Naive B cell (primary cell): ENCODE data around the gene TSPAN5. TPM values are rescaled to one million over a fixed set of nuclear protein-coding genes. Genes with fewer than 3 reads are reported as not detected.

Experiments used
- ATAC-seq, 2 donors: fragments of 150-1000 bp; cut with Tn5 transposase; 2 replicates each; pipeline ENCODE4 v1.10.0; 2021; ENCODE audit warnings: low read depth in 2 of 2, mild to moderate bottlenecking in 2 of 2, moderate library complexity in 2 of 2
- DNase-seq: peaks from one replicate; pipeline ENCODE4 v3.0.0; 2022
- H3K27ac Mint-ChIP-seq, 6 donors: one replicate each; pipeline ENCODE4 v1.8.0; 2020 to 2022; ENCODE audit warnings: mild to moderate bottlenecking in 6 of 6, mixed read lengths in 6 of 6, moderate library complexity in 5 of 6, inconsistent platforms in 2 of 6
- H3K27me3 Mint-ChIP-seq, 3 donors: one replicate each; pipeline ENCODE4 v1.8.0; 2021 to 2022; ENCODE audit warnings: mixed read lengths in 3 of 3, mild to moderate bottlenecking in 1 of 3
- H3K36me3 Mint-ChIP-seq, 2 donors: one replicate each; pipeline ENCODE4 v1.8.0; 2020 to 2022; ENCODE audit warnings: mixed read lengths in 2 of 2, inconsistent platforms in 1 of 2, mild to moderate bottlenecking in 1 of 2
- H3K4me1 Mint-ChIP-seq, 3 donors: one replicate each; pipeline ENCODE4 v1.8.0; 2020 to 2022; ENCODE audit warnings: mixed read lengths in 3 of 3, inconsistent platforms in 1 of 3, mild to moderate bottlenecking in 1 of 3, moderate library complexity in 1 of 3
- H3K4me3 Mint-ChIP-seq, 8 donors: one replicate each; pipeline ENCODE4 v1.8.0; 2020 to 2022; ENCODE audit warnings: mild to moderate bottlenecking in 8 of 8, mixed read lengths in 8 of 8, moderate library complexity in 8 of 8, inconsistent platforms in 2 of 8
- H3K9me3 Mint-ChIP-seq, 7 donors: one replicate each; pipeline ENCODE4 v1.8.0; 2020 to 2022; ENCODE audit warnings: mixed read lengths in 7 of 7, mild to moderate bottlenecking in 5 of 7, inconsistent platforms in 2 of 7, moderate library complexity in 1 of 7
- polyA plus RNA-seq, 6 donors: library from polyadenylated mRNA; unstranded; fragments of 300-500 nt; fragmentation: Illumina TruSeq; gene quantifications; one replicate each; pipeline ENCODE4 v1.2.3, GENCODE V29; 2021; ENCODE audit warnings: low read depth in 6 of 6

The TSPAN5 gene
- polyA plus RNA-seq, 6 donors from 2014 or later, result 3.9 to 10.2 (median 8.8) TPM

DNA sequence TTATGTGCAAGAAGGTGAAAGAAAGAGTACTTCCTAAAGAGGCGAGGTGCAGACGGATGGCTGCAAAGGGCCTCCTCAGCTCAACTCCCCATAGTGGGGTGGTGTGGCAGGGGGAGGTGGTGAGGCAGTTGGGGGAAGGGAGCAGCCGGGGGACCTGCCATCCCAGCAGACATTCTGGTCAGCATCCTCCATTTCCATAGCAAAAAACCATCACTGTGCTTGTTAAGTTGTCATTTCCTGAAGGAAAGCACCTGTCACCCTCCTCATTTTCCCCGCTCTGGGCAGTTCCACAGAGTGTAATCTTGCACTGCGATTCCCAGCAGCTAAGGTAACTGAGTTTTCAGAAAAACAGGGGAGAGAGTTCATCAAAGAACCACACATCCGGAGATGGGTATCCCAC, 51.5 kb downstream of the TSPAN5 start:
- Mint-ChIP-seq H3K27ac (peak overlapping the region in 1 of 6 donors; percentile 30), H3K36me3 (peaks cover 0 to 2% of the 10 kb centered on the region in 2 donors), H3K9me3 (peaks cover 0 to 3% (median 0%) of the 10 kb centered on the region in 7 donors), H3K4me3 (peak overlapping the region in 1 of 8 donors; percentile 2), H3K4me1 (peaks cover 9 to 20% (median 9%) of the 10 kb centered on the region in 3 donors), H3K27me3 (no peaks in the 10 kb centered on the region)
- no peak for ATAC-seq
- no peak for DNase-seq

DNA sequence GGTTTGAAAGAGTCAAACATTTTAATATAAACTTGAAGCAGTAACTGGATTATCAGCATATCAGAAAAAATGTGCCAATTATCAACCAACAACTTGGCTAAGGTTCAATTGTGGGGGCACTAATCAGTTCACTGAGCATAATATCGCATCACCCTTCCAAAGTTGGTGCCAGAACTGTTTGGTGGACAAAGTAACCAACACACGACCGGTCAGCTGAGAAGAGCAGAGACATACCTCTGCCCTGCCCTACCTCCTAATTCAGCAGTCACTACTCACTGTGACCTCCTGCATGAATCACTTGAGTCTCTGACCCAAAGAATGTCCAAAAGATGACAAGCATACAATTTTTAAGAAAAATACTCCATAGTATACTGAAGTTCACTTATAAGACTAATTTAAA, 53.2 kb downstream of the TSPAN5 start:
- peaks cover 6 to 18% (median 12%) of the 10 kb centered on the region in 3 donors for H3K4me1 Mint-ChIP-seq
- peaks cover 0 to 17% of the 10 kb centered on the region in 2 donors for H3K36me3 Mint-ChIP-seq
- H3K27me3 Mint-ChIP-seq, result no peaks in the 10 kb centered on the region
- peaks cover 0 to 16% (median 7%) of the 10 kb centered on the region in 7 donors for H3K9me3 Mint-ChIP-seq
- DNase-seq (no peak), ATAC-seq (no peak)
- H3K4me3 Mint-ChIP-seq, result no peak overlapping the region
- peak overlapping the region in 1 of 6 donors; percentile 47 for H3K27ac Mint-ChIP-seq

DNA sequence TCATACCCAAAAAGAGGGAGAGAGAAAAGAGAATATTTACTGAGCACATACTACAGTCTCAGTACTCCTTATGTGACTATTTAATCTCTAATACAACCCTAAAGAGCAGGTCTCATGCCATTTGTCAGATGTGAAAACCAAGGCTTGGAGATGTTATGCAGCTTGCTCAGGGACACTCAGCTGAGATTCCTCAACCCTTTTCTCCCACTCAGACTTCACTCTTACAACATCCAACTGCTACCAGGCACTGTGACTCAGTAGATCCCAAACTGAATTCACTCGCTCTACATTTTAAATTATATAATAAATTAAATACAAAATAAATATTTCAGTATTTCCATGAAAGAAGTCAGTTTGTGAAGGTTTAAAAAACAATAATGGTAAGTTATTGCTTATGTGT, 53.7 kb downstream of the TSPAN5 start:
- peaks cover 0 to 19% (median 10%) of the 10 kb centered on the region in 7 donors for H3K9me3 Mint-ChIP-seq
- peaks cover 0 to 17% of the 10 kb centered on the region in 2 donors for H3K36me3 Mint-ChIP-seq
- no peak for DNase-seq
- no peak for ATAC-seq
- no peaks in the 10 kb centered on the region for H3K27me3 Mint-ChIP-seq
- no peak overlapping the region for H3K27ac Mint-ChIP-seq
- no peak overlapping the region for H3K4me3 Mint-ChIP-seq
- peaks cover 6 to 18% (median 12%) of the 10 kb centered on the region in 3 donors for H3K4me1 Mint-ChIP-seq

DNA sequence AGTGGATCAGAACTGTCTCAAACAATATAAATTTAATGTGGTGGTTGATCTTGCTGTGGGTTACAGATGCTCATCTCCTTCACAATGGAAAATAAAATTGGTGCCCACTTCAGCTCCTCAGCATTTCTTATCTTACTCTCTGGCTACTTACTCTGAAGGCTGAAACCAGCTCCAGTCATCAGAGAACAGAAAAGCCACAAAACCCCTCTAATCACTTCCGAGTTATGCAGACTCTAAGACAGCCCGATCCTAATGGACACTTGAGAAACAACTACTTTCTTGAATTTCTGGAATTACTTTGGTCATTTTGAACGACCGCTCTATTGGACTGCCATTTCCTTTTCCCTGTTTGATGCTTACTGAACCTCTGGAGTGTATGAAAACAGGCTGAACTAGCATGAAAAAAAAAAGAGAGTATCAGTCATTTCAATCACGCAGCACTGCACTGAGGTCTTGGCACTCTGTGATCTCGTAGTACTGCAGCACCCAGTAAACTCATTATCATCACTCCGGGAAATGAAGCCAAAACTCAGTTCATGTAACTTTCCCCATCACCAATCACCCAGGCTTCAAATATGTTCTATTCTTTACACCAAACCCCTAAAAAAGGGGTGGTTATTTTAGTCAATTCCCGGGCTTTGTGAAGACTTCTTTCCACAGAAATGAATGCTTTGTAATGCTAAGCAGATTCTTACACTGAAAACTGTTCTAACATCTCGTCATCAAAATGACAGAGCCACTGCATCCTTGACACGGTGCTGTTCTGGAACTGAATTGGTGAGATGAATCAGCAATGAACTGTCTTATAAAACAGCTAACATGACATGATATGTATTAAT, 54.5 kb downstream of the TSPAN5 start:
- H3K36me3 Mint-ChIP-seq, result peaks cover 0 to 17% of the 10 kb centered on the region in 2 donors
- peaks cover 6 to 15% (median 12%) of the 10 kb centered on the region in 3 donors for H3K4me1 Mint-ChIP-seq
- H3K9me3 Mint-ChIP-seq, result peaks cover 0 to 24% (median 15%) of the 10 kb centered on the region in 7 donors
- H3K4me3 Mint-ChIP-seq, result no peak overlapping the region
- DNase-seq (no peak), ATAC-seq (no peak)
- no peaks in the 10 kb centered on the region for H3K27me3 Mint-ChIP-seq
- H3K27ac Mint-ChIP-seq, result peak overlapping the region in 3 of 6 donors; percentile 18 to 77 (median 40)

DNA sequence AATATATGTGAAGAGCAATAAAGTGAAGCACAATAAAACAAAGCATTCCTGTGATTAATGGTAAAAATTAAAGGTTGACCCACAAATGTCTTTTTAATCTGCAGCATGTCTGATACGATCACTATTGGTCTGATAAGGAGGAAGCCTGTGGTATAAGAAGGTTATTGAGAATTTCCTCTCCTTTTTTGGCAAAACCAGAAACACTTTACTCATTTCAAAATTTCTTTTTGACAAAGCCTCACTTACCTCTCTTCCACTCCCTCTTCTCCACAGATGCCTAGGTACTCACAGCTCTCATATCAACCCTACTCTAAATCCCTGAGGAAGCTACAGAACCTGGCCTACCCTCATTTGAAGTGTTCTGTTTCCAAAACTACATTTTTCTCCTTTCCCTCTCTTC, 56.1 kb downstream of the TSPAN5 start:
- Mint-ChIP-seq H3K4me3 (no peak overlapping the region), H3K9me3 (peaks cover 0 to 24% (median 15%) of the 10 kb centered on the region in 7 donors), H3K27ac (peak overlapping the region in 1 of 6 donors; percentile 72), H3K4me1 (peaks cover 3 to 12% (median 8%) of the 10 kb centered on the region in 3 donors), H3K27me3 (no peaks in the 10 kb centered on the region), H3K36me3 (peaks cover 0 to 17% of the 10 kb centered on the region in 2 donors)
- ATAC-seq (no peak), DNase-seq (no peak)

DNA sequence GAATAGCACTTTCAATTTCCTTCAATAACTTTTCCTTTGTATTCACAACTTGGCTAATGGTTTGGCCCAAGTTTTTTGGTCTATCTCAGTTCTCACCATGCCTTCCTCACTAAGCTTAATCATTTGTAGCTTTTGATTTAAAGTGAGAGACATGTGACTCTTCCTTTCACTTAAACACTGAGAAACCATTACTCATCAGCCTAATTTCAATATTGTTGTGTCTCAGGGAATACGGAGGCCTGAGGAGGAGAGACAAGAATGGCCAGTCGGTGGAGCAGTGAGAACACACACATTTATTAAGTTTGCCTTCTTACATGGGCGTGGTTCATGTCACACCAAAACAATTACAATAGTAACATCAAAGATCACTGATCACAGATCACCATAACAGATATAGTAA, 56.7 kb downstream of the TSPAN5 start:
- Mint-ChIP-seq H3K9me3 (peaks cover 0 to 24% (median 15%) of the 10 kb centered on the region in 7 donors), H3K27me3 (no peaks in the 10 kb centered on the region), H3K4me3 (no peak overlapping the region), H3K36me3 (peaks cover 0 to 17% of the 10 kb centered on the region in 2 donors), H3K4me1 (peaks cover under 1 to 12% (median 8%) of the 10 kb centered on the region in 3 donors), H3K27ac (peak overlapping the region in 1 of 6 donors; percentile 36)
- ATAC-seq, result no peak
- no peak for DNase-seq

DNA sequence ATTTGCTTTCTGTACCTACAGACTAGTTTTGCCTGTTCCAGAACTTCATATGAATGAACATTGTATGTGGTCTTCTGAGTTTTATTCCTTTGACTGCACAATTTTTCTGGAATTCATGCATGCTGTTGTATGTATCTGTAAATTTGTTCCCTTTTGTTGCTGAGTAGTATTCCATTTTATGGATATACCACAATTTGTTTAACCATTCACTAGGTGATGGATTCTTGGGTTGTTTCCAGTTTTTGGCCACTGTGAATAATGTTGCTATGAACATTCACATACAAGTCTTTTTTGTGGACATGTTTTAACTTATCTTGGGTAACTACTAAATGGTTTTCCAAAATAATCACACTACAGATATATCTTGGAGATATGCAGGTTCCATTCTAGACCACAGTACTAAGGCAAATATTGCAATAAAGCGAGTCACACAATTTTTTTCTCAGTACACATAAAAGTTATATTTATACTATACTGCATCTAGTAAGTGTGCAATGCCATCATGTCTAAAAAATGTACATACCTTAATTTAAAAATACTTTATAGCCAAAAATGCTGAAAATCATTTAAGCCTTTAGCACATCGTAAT, 58.7 kb downstream of the TSPAN5 start:
- Mint-ChIP-seq H3K27ac (no peak overlapping the region), H3K4me1 (peaks cover 0 to 12% (median 8%) of the 10 kb centered on the region in 3 donors), H3K36me3 (peaks cover 0 to 17% of the 10 kb centered on the region in 2 donors), H3K9me3 (peaks cover 0 to 24% (median 15%) of the 10 kb centered on the region in 7 donors), H3K4me3 (no peak overlapping the region), H3K27me3 (no peaks in the 10 kb centered on the region)
- ATAC-seq, result no peak
- no peak for DNase-seq

DNA sequence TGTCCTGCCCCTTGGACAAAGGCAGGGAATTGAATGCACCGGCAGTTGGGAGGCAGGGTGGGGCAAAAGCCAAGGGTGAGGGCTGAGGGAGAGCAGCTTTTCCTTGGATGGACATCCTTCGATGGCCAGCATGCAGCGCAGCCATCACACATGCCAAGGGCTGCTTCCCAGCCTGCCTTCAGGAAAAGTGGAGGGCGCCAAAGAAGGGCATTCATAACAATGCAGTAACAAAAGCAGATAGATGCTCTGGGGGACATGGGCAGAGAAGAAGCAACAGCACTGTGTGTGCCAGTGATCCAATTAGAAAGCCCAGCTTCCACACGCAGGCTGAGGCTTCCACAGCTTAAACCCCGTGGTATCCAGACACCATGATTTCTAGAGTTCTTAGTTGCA, 71.5 kb downstream of the TSPAN5 start:
- Mint-ChIP-seq H3K4me3 (no peak overlapping the region), H3K36me3 (no peaks in the 10 kb centered on the region), H3K27ac (peak overlapping the region in 1 of 6 donors; percentile 75), H3K4me1 (peaks cover 0 to 5% (median 0%) of the 10 kb centered on the region in 3 donors), H3K27me3 (no peaks in the 10 kb centered on the region), H3K9me3 (no peaks in the 10 kb centered on the region)
- no peak for ATAC-seq
- no peak for DNase-seq

DNA sequence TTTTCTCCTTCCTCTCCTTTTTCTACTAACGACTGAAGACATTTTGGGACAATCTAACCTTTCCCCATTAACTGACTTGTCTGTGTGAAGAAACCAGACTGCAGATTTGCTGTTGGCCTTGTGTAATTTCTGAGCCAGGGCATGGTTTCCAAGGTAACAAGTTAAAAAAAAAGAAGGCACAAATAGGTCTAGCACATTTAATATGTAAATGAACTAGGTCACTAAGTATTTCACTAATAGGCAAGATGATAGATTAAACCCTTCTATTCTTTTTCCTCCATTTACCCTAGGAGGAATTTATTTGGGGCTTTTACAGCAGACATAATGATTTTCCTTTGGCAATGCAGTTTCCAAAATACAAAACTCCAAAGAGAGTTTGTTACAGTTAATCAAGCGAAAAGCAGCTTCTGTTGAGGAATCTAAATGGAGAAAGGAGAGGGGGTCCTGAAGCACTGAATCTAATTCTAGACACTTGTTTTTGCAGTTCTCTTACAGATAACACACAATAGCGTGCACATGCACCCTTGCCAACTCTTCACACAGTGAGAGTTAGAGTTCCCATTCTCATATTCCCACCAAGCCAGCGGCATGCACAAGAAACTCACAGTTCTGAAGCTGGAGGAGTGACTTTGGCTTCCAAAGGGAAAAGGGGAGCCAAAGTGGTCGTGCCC, 72.0 kb downstream of the TSPAN5 start:
- no peak for ATAC-seq
- Mint-ChIP-seq H3K4me1 (peaks cover under 1 to 9% (median 2%) of the 10 kb centered on the region in 3 donors), H3K27me3 (no peaks in the 10 kb centered on the region), H3K36me3 (no peaks in the 10 kb centered on the region), H3K9me3 (no peaks in the 10 kb centered on the region), H3K27ac (no peak overlapping the region), H3K4me3 (no peak overlapping the region)
- DNase-seq, result no peak

DNA sequence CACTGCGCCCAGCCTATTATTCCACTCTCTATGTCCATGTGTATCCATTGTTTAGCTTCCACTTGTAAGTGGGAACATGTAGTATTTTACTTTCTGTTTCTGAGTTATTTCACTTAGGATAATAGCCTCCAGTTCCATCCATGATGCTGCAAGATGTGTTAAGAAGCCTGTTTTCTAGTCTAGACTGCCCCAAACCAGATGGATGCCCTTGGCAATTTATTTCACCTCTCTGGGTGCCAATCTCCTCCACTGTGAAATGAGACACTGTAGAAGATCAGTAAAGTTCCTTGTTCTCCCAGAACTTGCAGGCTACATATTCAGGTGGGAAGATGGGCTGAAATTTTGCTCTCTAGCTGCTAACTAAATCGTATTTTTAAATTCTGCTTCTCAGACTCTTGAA, 72.8 kb downstream of the TSPAN5 start:
- Mint-ChIP-seq H3K27ac (peak overlapping the region in 2 of 6 donors; percentile 2 to 23), H3K4me3 (no peak overlapping the region), H3K9me3 (no peaks in the 10 kb centered on the region), H3K36me3 (no peaks in the 10 kb centered on the region), H3K4me1 (peaks cover 7 to 17% (median 10%) of the 10 kb centered on the region in 3 donors), H3K27me3 (no peaks in the 10 kb centered on the region)
- ATAC-seq, result no peak
- DNase-seq, result no peak

DNA sequence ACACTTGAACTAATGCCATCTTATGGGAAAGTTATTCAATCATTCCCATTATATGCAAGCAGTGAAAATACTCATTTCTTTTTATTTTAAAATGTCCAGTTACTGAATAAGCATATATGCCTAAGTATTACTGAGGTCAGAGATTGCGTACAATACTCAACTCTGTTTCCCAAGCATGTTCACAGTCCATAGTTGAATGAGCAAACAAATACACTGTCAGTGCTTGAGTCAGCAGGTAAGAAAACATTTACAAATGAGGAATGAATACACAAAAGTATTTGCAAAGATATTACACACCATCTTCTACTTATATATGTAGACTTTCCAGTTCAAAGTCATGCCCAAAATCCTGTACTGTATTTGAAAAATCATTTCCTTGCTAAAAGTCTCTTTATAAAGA, 74.1 kb downstream of the TSPAN5 start:
- no peaks in the 10 kb centered on the region for H3K9me3 Mint-ChIP-seq
- no peaks in the 10 kb centered on the region for H3K27me3 Mint-ChIP-seq
- peak overlapping the region in 1 of 6 donors; percentile 49 for H3K27ac Mint-ChIP-seq
- DNase-seq (no peak), ATAC-seq (no peak)
- peaks cover 12 to 28% (median 18%) of the 10 kb centered on the region in 3 donors for H3K4me1 Mint-ChIP-seq
- no peaks in the 10 kb centered on the region for H3K36me3 Mint-ChIP-seq
- peak overlapping the region in 1 of 8 donors; percentile 73 for H3K4me3 Mint-ChIP-seq

DNA sequence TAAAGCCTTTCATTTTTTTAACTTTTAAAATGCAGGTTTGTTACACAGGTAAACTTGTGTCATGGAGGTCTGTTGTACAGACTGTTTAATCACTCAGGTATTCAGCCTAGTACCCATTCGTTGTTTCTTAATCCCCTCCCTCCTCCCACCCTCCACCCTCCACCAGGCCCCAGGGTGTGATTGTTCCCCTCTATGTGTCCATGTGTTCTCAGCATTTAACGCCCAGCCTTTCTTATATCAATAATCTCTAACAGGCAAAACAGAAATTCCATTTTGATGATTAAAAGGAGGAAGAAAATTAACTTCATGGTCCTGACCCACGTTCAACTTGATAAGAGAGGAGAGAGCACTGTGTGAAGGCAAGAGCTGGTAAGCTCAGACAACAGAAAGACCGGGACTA, 75.1 kb downstream of the TSPAN5 start:
- H3K4me3 Mint-ChIP-seq, result no peak overlapping the region
- H3K27me3 Mint-ChIP-seq, result no peaks in the 10 kb centered on the region
- peaks cover 16 to 37% (median 27%) of the 10 kb centered on the region in 3 donors for H3K4me1 Mint-ChIP-seq
- peak overlapping the region in 3 of 6 donors; percentile 8 to 72 (median 16) for H3K27ac Mint-ChIP-seq
- H3K36me3 Mint-ChIP-seq, result no peaks in the 10 kb centered on the region
- no peak for ATAC-seq
- H3K9me3 Mint-ChIP-seq, result no peaks in the 10 kb centered on the region
- no peak for DNase-seq

DNA sequence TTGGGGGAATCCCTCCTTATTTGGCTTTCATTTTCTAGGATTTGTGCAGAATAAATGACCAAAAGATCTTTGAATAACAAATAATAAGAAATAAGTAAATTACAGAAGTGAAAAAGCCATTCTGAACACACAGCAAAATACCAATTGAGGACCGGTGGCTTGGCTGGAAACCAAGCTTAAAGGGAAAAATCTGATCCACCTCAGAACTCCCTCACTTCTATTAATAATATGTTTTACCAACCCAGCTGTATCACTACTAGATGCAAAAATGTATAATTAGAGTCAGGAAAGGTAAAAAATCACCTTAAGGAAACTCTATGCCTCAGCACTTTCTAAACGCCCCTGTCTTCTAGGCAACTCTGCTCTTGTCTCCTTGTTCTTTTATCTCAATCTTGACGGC, 77.3 kb downstream of the TSPAN5 start:
- H3K4me1 Mint-ChIP-seq, result peaks cover 20 to 48% (median 39%) of the 10 kb centered on the region in 3 donors

More for the DNA sequence above, 77.3 kb downstream of the TSPAN5 start:
- no peak for ATAC-seq
- Mint-ChIP-seq H3K27ac (no peak overlapping the region), H3K4me3 (no peak overlapping the region), H3K36me3 (peaks cover 0 to 6% of the 10 kb centered on the region in 2 donors), H3K9me3 (no peaks in the 10 kb centered on the region), H3K27me3 (no peaks in the 10 kb centered on the region)
- DNase-seq, result no peak
